Esophagus muscularis mucosa (tissue), 4 donors: Measurements from ENCODE around the gene POLR2C. TPM values are rescaled to one million over a fixed set of nuclear protein-coding genes. Genes with fewer than 3 reads are reported as not detected.

Source experiments
- DNase-seq: peaks from one replicate; pipeline ENCODE4 v3.0.0-alpha.2; 2017; ENCODE audit errors: extremely low spot score
- H3K27ac ChIP-seq, 4 donors: fragments of 200-600 bp; sonication (generic); replicated peaks in 1 of 4; 1 replicate in 3 of 4; 2 replicates in 1 of 4; pipeline ENCODE4 v1.5.1; 2016 to 2019; ENCODE audit warnings: mild to moderate bottlenecking in 1 of 4
- H3K27me3 ChIP-seq, 4 donors: fragments of 200-600 bp; sonication (generic); one replicate each; pipeline versions ENCODE4 v1.5.1 to v1.6.0; 2016 to 2019
- H3K36me3 ChIP-seq, 4 donors: fragments of 200-600 bp; sonication (generic); one replicate each; pipeline ENCODE4 v1.5.1; 2016 to 2019
- H3K4me1 ChIP-seq, 4 donors: fragments of 200-600 bp; sonication (generic); one replicate each; pipeline ENCODE4 v1.5.1; 2016 to 2019
- H3K4me3 ChIP-seq, 4 donors: fragments of 200-600 bp; sonication (generic); 1 replicate in 2 of 4; 2 replicates in 2 of 4; pipeline ENCODE4 v1.5.1; 2016 to 2019; ENCODE audit warnings: mild to moderate bottlenecking in 4 of 4, moderate library complexity in 1 of 4
- H3K9me3 ChIP-seq, 4 donors: fragments of 200-600 bp; sonication (generic); 1 replicate in 3 of 4; 2 replicates in 1 of 4; pipeline ENCODE4 v1.5.1; 2016 to 2019
- CTCF ChIP-seq, 3 experiments: fragments of 200-600 bp in 2 of 3; fragments of 450-650 bp in 1 of 3; sonication (generic) in 2 of 3; IDR thresholded peaks; one replicate each; pipeline ENCODE4 v1.5.1; 2017 to 2019; ENCODE audit warnings: antibody characterized with exemption in 3 of 3, mild to moderate bottlenecking in 2 of 3, moderate library complexity in 1 of 3
- EP300 ChIP-seq: sonication (generic); formaldehyde crosslinking; IDR thresholded peaks from one replicate; pipeline ENCODE4 v1.6.1; 2017; ENCODE audit warnings: antibody characterized with exemption
- POLR2A ChIP-seq: fragments of 450-650 bp; IDR thresholded peaks from one replicate; pipeline ENCODE4 v1.6.1; 2017; ENCODE audit warnings: antibody characterized with exemption, moderate library complexity, mild to moderate bottlenecking, low read depth
- POLR2AphosphoS5 ChIP-seq, 2 donors: sonication (generic); formaldehyde crosslinking; IDR thresholded peaks; one replicate each; pipeline ENCODE4 v1.6.1; 2017; ENCODE audit warnings: antibody characterized with exemption in 2 of 2
- WGBS: methylation state at CpG from one replicate; pipeline ENCODE4 v1.1.5; 2018; 5-methylcytosine and 5-hydroxymethylcytosine counted together
- intact Hi-C: fragments of 100-400 bp; cut with DNase I; formaldehyde crosslinking; loops from one replicate; pipeline ENCODE4 v1.15.1; 2023
- total RNA-seq, 4 donors: library from RNA; depleted of rRNA; stranded (reverse); fragments of >200 nt; gene quantifications; one replicate each; pipeline versions ENCODE4 v1.1.0 to v1.2.1, GENCODE V29; 2016

The POLR2C gene
- total RNA-seq = 100 to 1,000 TPM in 3 of 4 donors, 10 to 100 TPM in 1; 95.5 to 154 (median 107) TPM

GRCh38 chr16:57462209-57462977 is at the start of gene POLR2C:
TSS of gene POLR2C (plus strand) at chr16:57462679. CDS start at chr16:57462725, 46 bp downstream.
- Histone ChIP-seq H3K4me1 (peaks cover 28 to 32% (median 30%) of the 10 kb centered on the region in 4 donors), H3K9me3 (no peaks in the 10 kb centered on the region), H3K4me3 (peak within 1 kb of the TSS; percentile 77 to 95 (median 84)), H3K27ac (peak within 1 kb of the TSS; percentile 85 to 90 (median 87)), H3K27me3 (no peaks in the 10 kb centered on the region), H3K36me3 (peaks cover 43 to 78% (median 71%) of the 10 kb centered on the region in 4 donors)
- no peak for TF ChIP-seq EP300
- TF ChIP-seq CTCF (IDR thresholded peaks at IDR 0.05) = peak in 2 of 3 experiments; percentile 95 to 98
- peak; percentile 81 for TF ChIP-seq POLR2A
- TF ChIP-seq POLR2AphosphoS5 (IDR thresholded peaks at IDR 0.05) = peak; percentile 98 to 99
- intact Hi-C loops = no loop called here
- WGBS = under 1% methylated on average over 29 of the region's 47 CpGs
- DNase-seq = peak; percentile 96

- no peak for DNase-seq
- TF ChIP-seq CTCF (IDR thresholded peaks at IDR 0.05) (no peak), EP300 (no peak), POLR2AphosphoS5 (IDR thresholded peaks at IDR 0.05) (no peak), POLR2A (no peak)
- WGBS = 92% methylated on average over 3 of the region's 5 CpGs
- Histone ChIP-seq H3K27ac (no peak overlapping the region), H3K36me3 (no peaks in the 10 kb centered on the region), H3K4me3 (no peak overlapping the region), H3K27me3 (no peaks in the 10 kb centered on the region), H3K4me1 (peaks cover 31 to 41% (median 37%) of the 10 kb centered on the region in 4 donors), H3K9me3 (no peaks in the 10 kb centered on the region)
- intact Hi-C loops = no loop called here
These were observed 49.2 kb upstream of the POLR2C start for GRCh38 chr16:57413301-57413730.

GRCh38 chr16:57413733-57414132 is 48.7 kb upstream of the POLR2C start:
- no peaks in the 10 kb centered on the region for H3K27me3 ChIP-seq
- H3K36me3 ChIP-seq = no peaks in the 10 kb centered on the region
- intact Hi-C loops = no loop called here
- H3K4me1 ChIP-seq = peaks cover 35 to 46% (median 41%) of the 10 kb centered on the region in 4 donors
- no peaks in the 10 kb centered on the region for H3K9me3 ChIP-seq
- no peak overlapping the region for H3K27ac ChIP-seq
- DNase-seq = no peak
- H3K4me3 ChIP-seq = no peak overlapping the region
- no peak for TF ChIP-seq EP300
- no peak for TF ChIP-seq POLR2AphosphoS5 (IDR thresholded peaks at IDR 0.05)
- TF ChIP-seq CTCF (IDR thresholded peaks at IDR 0.05) = no peak
- no peak for TF ChIP-seq POLR2A
- 71% methylated on average over 7 of the region's 7 CpGs for WGBS

GRCh38 chr16:57416084-57416483 is 46.4 kb upstream of the POLR2C start:
- H3K27ac ChIP-seq = peak overlapping the region in 1 of 4 donors; percentile 71
- TF ChIP-seq POLR2AphosphoS5 (IDR thresholded peaks at IDR 0.05) = no peak
- no peak for TF ChIP-seq POLR2A
- TF ChIP-seq CTCF (IDR thresholded peaks at IDR 0.05) = no peak
- TF ChIP-seq EP300 = no peak
- H3K4me1 ChIP-seq = peaks cover 26 to 36% (median 33%) of the 10 kb centered on the region in 4 donors
- H3K9me3 ChIP-seq = no peaks in the 10 kb centered on the region
- H3K27me3 ChIP-seq = no peaks in the 10 kb centered on the region
- H3K4me3 ChIP-seq = peak overlapping the region in 1 of 4 donors; percentile 42
- H3K36me3 ChIP-seq = no peaks in the 10 kb centered on the region
- no peak for DNase-seq
- WGBS = 84% methylated on average over 16 of the region's 16 CpGs
- intact Hi-C loops = loop anchor here (5.0 kb wide), 2 partner anchors 44 to 101 kb away; partner anchors contain the start of gene CX3CL1
